ENCODE measurements around the gene IFI6. TPM values are rescaled to one million over a fixed set of nuclear protein-coding genes. Genes with fewer than 3 reads are reported as not detected.
"Not testable (repeated sequence)": the region's sequence is repeated elsewhere in the genome, so short reads cannot be mapped to it uniquely, and the experiment has no call there.

IFI6 gene
- total and polyA plus RNA-seq, 2 experiments from 2014 or later: 31.9 to 50.2 TPM

DNA sequence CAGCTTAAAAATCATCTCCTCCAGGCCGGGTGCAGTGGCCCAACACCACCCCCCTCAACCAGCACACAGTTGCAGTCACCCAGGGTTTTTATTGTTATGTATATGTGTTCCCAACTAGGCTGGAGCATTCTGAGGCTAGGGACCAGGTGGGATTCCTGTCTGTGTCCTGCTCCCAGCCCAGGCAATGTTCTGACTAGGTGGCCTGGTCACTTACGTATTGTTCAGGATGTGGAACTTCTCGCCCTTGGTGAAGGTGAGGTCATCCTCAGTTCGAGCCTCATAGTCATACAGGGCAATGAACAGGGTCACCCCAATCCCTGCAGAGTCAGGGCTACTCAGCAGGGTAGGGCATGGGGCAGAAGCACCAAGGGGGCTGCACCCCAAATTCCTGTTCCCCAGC is 49.2 kb downstream of the IFI6 start:
- Histone ChIP-seq H3K79me2 (ENCODE audit: insufficient read depth) (no peaks in the 10 kb centered on the region), H3K4me2 (ENCODE audit: unreplicated experiment) (no peak overlapping the region), H2AFZ (no peak overlapping the region), H3K9me3 (ENCODE audit: low read depth) (no peaks in the 10 kb centered on the region), H3K36me3 (ENCODE audit: low read depth) (no peaks in the 10 kb centered on the region), H3K27ac (no peak overlapping the region), H3K27me3 (replicated peaks; ENCODE audit: insufficient read depth) (no peaks in the 10 kb centered on the region), H4K20me1 (ENCODE audit: insufficient read depth) (no peaks in the 10 kb centered on the region), H3F3A (ENCODE audit: insufficient read depth) (no peaks in the 10 kb centered on the region), H3K9me2 (ENCODE audit: insufficient read depth) (no peaks in the 10 kb centered on the region), H3K4me1 (ENCODE audit: insufficient read depth) (no peaks in the 10 kb centered on the region), H3K4me3 (no peak overlapping the region), H3K9ac (no peak overlapping the region)
- in situ Hi-C loops (cut with MboI): loop anchor here (25.0 kb wide), 2 partner anchors 211 to 511 kb away; no protein-coding TSS in a partner anchor
- TF ChIP-seq EZH2phosphoT487 (IDR thresholded peaks at IDR 0.05; ENCODE audit: insufficient read depth, low read depth): no peak
- TF ChIP-seq EZH2 (IDR thresholded peaks at IDR 0.05; ENCODE audit: insufficient read depth, poor library complexity, severe bottlenecking): no peak
- no peak for DNase-seq
- WGBS, 2 experiments (ENCODE audit: low coverage in 1 of 2, low lambda C conversion rate in 2 of 2, missing lambda C conversion rate in 2 of 2): 81 to 85% methylated on average over 4 of the region's 4 CpGs

DNA sequence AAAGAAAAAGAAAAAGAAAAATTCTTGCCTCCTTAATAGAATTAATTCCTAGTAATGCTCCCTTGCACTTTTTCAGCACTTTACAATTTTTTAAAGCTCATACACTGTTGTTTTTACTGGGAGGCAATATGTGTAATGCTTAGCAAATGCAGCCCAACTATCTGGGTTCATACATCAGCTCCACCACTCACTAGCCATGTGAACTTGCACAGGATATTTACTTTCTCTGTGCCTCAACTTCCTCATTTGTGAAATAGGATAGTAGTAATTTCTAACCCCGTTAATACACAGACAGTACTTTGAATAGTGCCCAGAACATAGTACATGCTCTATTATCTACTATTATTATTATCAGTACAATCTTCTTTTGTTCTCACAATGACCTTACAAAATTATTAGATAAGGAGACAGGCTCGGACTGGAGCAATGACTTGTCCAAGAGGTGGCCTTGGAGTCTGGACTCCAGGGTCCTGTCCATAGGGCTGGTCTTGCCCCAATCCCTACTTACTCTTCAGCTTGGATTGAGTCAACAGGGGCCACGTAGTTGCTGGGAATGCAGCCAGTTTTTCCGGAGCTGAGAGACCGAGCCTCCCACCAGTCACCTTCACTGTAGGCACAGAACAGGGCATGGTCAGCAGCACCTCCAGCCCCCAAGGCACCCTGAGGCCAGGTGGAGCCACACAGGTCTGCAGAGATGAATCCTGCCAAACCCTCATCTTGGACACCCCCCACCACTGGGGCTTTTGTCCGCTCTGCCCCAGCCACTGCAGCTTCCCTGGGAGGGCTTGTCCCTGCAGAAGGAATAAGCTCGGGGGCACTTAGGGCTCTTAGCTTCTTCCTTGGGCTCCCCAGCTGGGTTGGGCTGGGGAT is 50.7 kb downstream of the IFI6 start:
- Histone ChIP-seq H3K9me3 (ENCODE audit: low read depth) (no peaks in the 10 kb centered on the region), H3K79me2 (ENCODE audit: insufficient read depth) (no peaks in the 10 kb centered on the region), H3K4me3 (no peak overlapping the region), H2AFZ (no peak overlapping the region), H3F3A (ENCODE audit: insufficient read depth) (no peaks in the 10 kb centered on the region), H3K36me3 (ENCODE audit: low read depth) (no peaks in the 10 kb centered on the region), H3K4me2 (ENCODE audit: unreplicated experiment) (no peak overlapping the region), H3K9ac (no peak overlapping the region), H3K9me2 (ENCODE audit: insufficient read depth) (no peaks in the 10 kb centered on the region), H3K4me1 (ENCODE audit: insufficient read depth) (no peaks in the 10 kb centered on the region), H3K27ac (no peak overlapping the region), H4K20me1 (ENCODE audit: insufficient read depth) (no peaks in the 10 kb centered on the region), H3K27me3 (replicated peaks; ENCODE audit: insufficient read depth) (no peaks in the 10 kb centered on the region)
- 46 to 53% methylated on average over 7 of the region's 7 CpGs for WGBS, 2 experiments (ENCODE audit: low coverage in 1 of 2, low lambda C conversion rate in 2 of 2, missing lambda C conversion rate in 2 of 2)
- TF ChIP-seq EZH2 (IDR thresholded peaks at IDR 0.05; ENCODE audit: insufficient read depth, poor library complexity, severe bottlenecking) (no peak), EZH2phosphoT487 (IDR thresholded peaks at IDR 0.05; ENCODE audit: insufficient read depth, low read depth) (no peak)
- peak; percentile 75 for DNase-seq
- in situ Hi-C loops (cut with MboI): loop anchor here (25.0 kb wide), 2 partner anchors 209 to 509 kb away; no protein-coding TSS in a partner anchor

DNA sequence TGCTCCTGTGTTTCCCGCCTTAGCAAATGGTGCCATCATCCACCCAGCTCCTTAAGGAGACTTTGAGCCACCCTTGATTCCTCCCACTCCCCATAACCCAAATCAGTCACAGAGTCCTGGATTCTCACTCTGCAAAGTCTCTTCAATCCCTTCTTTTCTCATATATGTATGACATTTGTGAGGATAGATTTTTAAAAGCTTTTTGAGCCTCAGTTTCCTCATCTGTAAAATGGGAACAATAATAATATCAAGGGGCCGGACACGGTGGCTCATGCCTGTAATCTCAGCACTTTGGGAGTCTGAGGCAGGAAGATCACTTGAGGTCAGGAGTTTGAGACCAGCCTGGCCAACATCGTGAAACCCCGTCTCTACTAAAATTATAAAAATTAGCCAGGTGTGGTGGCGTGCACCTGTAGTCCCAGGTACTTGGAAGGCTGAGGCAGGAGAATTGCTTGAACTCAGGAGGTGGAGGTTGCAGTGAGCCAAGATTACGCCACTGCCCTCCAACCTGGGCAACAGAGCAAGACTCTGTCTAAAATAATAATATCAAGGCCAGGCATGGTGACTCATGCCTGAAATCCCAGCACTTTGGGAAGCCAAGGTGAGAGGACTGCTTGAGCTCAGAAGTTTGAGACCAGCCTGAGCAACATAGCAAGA is 52.1 kb downstream of the IFI6 start:
- not testable (repeated sequence) for H3K79me2 ChIP-seq (ENCODE audit: insufficient read depth); H3K27ac ChIP-seq; H3K9ac ChIP-seq; H3K9me2 ChIP-seq (ENCODE audit: insufficient read depth); H3K4me1 ChIP-seq (ENCODE audit: insufficient read depth); H3K4me3 ChIP-seq; H3K27me3 ChIP-seq (replicated peaks; ENCODE audit: insufficient read depth); H3K4me2 ChIP-seq (ENCODE audit: unreplicated experiment); H2AFZ ChIP-seq; H3K9me3 ChIP-seq (ENCODE audit: low read depth); H4K20me1 ChIP-seq (ENCODE audit: insufficient read depth); H3F3A ChIP-seq (ENCODE audit: insufficient read depth); H3K36me3 ChIP-seq (ENCODE audit: low read depth); DNase-seq
- in situ Hi-C loops (cut with MboI): loop anchor here (25.0 kb wide), 2 partner anchors 208 to 508 kb away; no protein-coding TSS in a partner anchor
- 85 to 87% methylated on average over 7 of the region's 7 CpGs for WGBS, 2 experiments (ENCODE audit: low coverage in 1 of 2, low lambda C conversion rate in 2 of 2, missing lambda C conversion rate in 2 of 2)

DNA sequence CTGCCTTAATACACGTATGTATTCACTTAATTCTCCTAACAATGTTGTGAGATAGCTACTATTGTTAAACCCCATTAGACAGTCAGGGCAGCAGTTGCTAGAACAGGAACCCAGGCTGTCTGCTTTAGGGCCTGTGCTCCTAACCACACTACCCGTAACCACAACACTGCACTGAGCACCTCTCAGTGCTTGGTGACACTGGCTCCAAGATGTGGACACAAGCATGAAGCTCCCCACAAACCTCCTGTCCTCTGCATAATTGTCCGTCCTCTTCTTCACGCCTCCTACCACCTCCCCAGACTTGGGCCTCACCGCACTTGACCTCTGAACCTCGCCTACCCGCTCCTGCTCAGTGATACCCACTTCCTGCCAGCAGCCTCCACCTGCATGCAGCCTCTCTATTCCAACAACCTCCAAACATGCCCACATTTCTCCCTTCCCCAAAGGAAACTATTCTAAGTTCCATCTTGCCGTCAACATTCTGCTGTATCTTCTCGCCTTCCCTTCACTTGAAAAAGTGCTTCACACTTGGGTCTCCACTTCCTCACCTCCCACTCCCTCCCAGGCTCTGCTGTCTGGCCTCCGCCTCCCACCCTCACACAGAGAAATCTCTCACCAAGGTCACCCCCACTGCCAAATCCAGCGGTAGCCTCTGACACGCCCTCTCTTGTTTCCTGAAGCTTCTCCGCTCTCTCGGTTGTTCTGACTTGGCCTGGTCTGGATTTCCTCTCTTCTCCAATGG is 53.5 kb downstream of the IFI6 start:
- H2AFZ ChIP-seq: no peak overlapping the region
- no peaks in the 10 kb centered on the region for H3F3A ChIP-seq (ENCODE audit: insufficient read depth)
- H3K4me3 ChIP-seq: no peak overlapping the region
- no peak for DNase-seq
- no peaks in the 10 kb centered on the region for H3K27me3 ChIP-seq (replicated peaks; ENCODE audit: insufficient read depth)
- H3K4me2 ChIP-seq (ENCODE audit: unreplicated experiment): no peak overlapping the region
- WGBS, 2 experiments (ENCODE audit: low coverage in 1 of 2, low lambda C conversion rate in 2 of 2, missing lambda C conversion rate in 2 of 2): 82 to 87% methylated on average over 14 of the region's 14 CpGs
- H3K9ac ChIP-seq: no peak overlapping the region
- in situ Hi-C loops (cut with MboI): loop anchor here (25.0 kb wide), 2 partner anchors 206 to 506 kb away; no protein-coding TSS in a partner anchor
- no peaks in the 10 kb centered on the region for H3K9me3 ChIP-seq (ENCODE audit: low read depth)
- no peaks in the 10 kb centered on the region for H3K9me2 ChIP-seq (ENCODE audit: insufficient read depth)
- no peak overlapping the region for H3K27ac ChIP-seq
- no peaks in the 10 kb centered on the region for H3K36me3 ChIP-seq (ENCODE audit: low read depth)
- no peaks in the 10 kb centered on the region for H4K20me1 ChIP-seq (ENCODE audit: insufficient read depth)
- no peaks in the 10 kb centered on the region for H3K4me1 ChIP-seq (ENCODE audit: insufficient read depth)
- TF ChIP-seq EZH2 (IDR thresholded peaks at IDR 0.05; ENCODE audit: insufficient read depth, poor library complexity, severe bottlenecking) (no peak), EZH2phosphoT487 (IDR thresholded peaks at IDR 0.05; ENCODE audit: insufficient read depth, low read depth) (no peak)
- no peaks in the 10 kb centered on the region for H3K79me2 ChIP-seq (ENCODE audit: insufficient read depth)
